Astrocyte (in vitro differentiated cells and primary cell): ENCODE data around the gene LZTR1. TPM values are rescaled to one million over a fixed set of nuclear protein-coding genes. Genes with fewer than 3 reads are reported as not detected.
A peak's percentile ranks its signal among the peaks of the same experiment; 100 is the strongest.

Experiments
- DNase-seq: peaks from one replicate; pipeline ENCODE4 v3.0.0-alpha.2; 2010; ENCODE audit warnings: low read depth
- FAIRE-seq: peaks from 2 replicates; lab custom pipeline; 2011; peaks lifted over from hg19 to GRCh38; lab: Jason Lieb, UNC
- H2AFZ ChIP-seq: 2 replicates; pipeline ENCODE4 v1.6.0; 2012; ENCODE audit warnings: low read depth, low read length, inconsistent platforms
- H3K27ac ChIP-seq: 2 replicates; pipeline ENCODE4 v1.5.1; 2011; ENCODE audit warnings: low read depth, low read length, inconsistent platforms
- H3K27me3 ChIP-seq: 2 replicates; pipeline ENCODE4 v1.6.0; 2011; ENCODE audit warnings: low read length, inconsistent platforms; ENCODE audit not compliant: insufficient read depth
- H3K36me3 ChIP-seq: 2 replicates; pipeline ENCODE4 v1.5.1; 2011; ENCODE audit warnings: low read length, inconsistent platforms; ENCODE audit not compliant: insufficient read depth
- H3K4me1 ChIP-seq: 2 replicates; pipeline ENCODE4 v1.5.1; 2011; ENCODE audit warnings: low read length, inconsistent platforms; ENCODE audit not compliant: insufficient read depth
- H3K4me2 ChIP-seq: 2 replicates; pipeline ENCODE4 v1.6.0; 2012; ENCODE audit warnings: low read length, inconsistent platforms
- H3K4me3 ChIP-seq: 2 replicates; pipeline ENCODE4 v1.5.1; 2011; ENCODE audit warnings: low read depth, mild to moderate bottlenecking, low read length, inconsistent platforms; ENCODE audit not compliant: insufficient read depth
- H3K79me2 ChIP-seq: 2 replicates; pipeline ENCODE4 v1.6.0; 2012; ENCODE audit warnings: mild to moderate bottlenecking, low read length, inconsistent platforms; ENCODE audit not compliant: insufficient read depth
- H3K9ac ChIP-seq: 2 replicates; pipeline ENCODE4 v1.6.0; 2012; ENCODE audit warnings: mild to moderate bottlenecking, low read length, inconsistent platforms
- H3K9me3 ChIP-seq: 2 replicates; pipeline ENCODE4 v1.5.1; 2012; ENCODE audit warnings: low read depth, mild to moderate bottlenecking, low read length, inconsistent platforms; ENCODE audit not compliant: insufficient read depth
- H4K20me1 ChIP-seq: 2 replicates; pipeline ENCODE4 v1.6.0; 2012; ENCODE audit warnings: low read length, inconsistent platforms; ENCODE audit not compliant: insufficient read depth
- H3K27ac Mint-ChIP-seq: one replicate; pipeline ENCODE4 v1.8.0; 2021; ENCODE audit warnings: mild to moderate bottlenecking, mixed read lengths; ENCODE audit not compliant: unreplicated experiment
- H3K27me3 Mint-ChIP-seq: one replicate; pipeline ENCODE4 v1.8.0; 2021; ENCODE audit warnings: low read depth, mixed read lengths; ENCODE audit not compliant: unreplicated experiment
- H3K36me3 Mint-ChIP-seq: one replicate; pipeline ENCODE4 v1.8.0; 2021; ENCODE audit warnings: low read depth, mixed read lengths; ENCODE audit not compliant: unreplicated experiment
- H3K4me1 Mint-ChIP-seq: one replicate; pipeline ENCODE4 v1.8.0; 2021; ENCODE audit warnings: low read depth, mixed read lengths; ENCODE audit not compliant: unreplicated experiment
- H3K4me3 Mint-ChIP-seq: one replicate; pipeline ENCODE4 v1.8.0; 2021; ENCODE audit warnings: mild to moderate bottlenecking, moderate library complexity, mixed read lengths; ENCODE audit not compliant: unreplicated experiment
- H3K9me3 Mint-ChIP-seq: one replicate; pipeline ENCODE4 v1.8.0; 2021; ENCODE audit warnings: mild to moderate bottlenecking, mixed read lengths; ENCODE audit not compliant: unreplicated experiment
- CTCF ChIP-seq: IDR thresholded peaks from 2 replicates; pipeline ENCODE4 v1.5.1; 2011; ENCODE audit warnings: low read depth, mild to moderate bottlenecking, inconsistent platforms, low read length, moderate library complexity; ENCODE audit not compliant: insufficient read depth
- EZH2 ChIP-seq: IDR thresholded peaks from 2 replicates; pipeline ENCODE4 v1.6.1; 2012; ENCODE audit warnings: mild to moderate bottlenecking, low read length, inconsistent platforms; ENCODE audit not compliant: insufficient read depth
- total RNA-seq: library from RNA; stranded (reverse); gene quantifications from 2 replicates; pipeline ENCODE4 v1.2.1, GENCODE V29; 2021

The LZTR1 gene
- total RNA-seq, 1 donor from 2014 or later: 62.0 TPM

- H3K9me3 ChIP-seq: no peaks in the 10 kb centered on the region
- no peaks in the 10 kb centered on the region for H3K36me3 ChIP-seq
- peak overlapping the region; percentile 95 for H3K4me2 ChIP-seq
- peaks cover 2% of the 10 kb centered on the region for H3K36me3 Mint-ChIP-seq
- H3K9ac ChIP-seq: peak overlapping the region; percentile 31
- H3K27me3 ChIP-seq: no peaks in the 10 kb centered on the region
- DNase-seq (no peak), FAIRE-seq (no peak)
- no peak overlapping the region for H2AFZ ChIP-seq
- no peak overlapping the region for H3K4me3 Mint-ChIP-seq
- H3K9me3 Mint-ChIP-seq: no peaks in the 10 kb centered on the region
- peaks cover 30% of the 10 kb centered on the region for H3K4me1 ChIP-seq
- no peaks in the 10 kb centered on the region for H3K79me2 ChIP-seq
- peak overlapping the region; percentile 47 for H3K27ac Mint-ChIP-seq
- peaks cover 11% of the 10 kb centered on the region for H3K27me3 Mint-ChIP-seq
- no peak overlapping the region for H3K4me3 ChIP-seq
- H4K20me1 ChIP-seq: no peaks in the 10 kb centered on the region
- H3K4me1 Mint-ChIP-seq: peaks cover 29% of the 10 kb centered on the region
- H3K27ac ChIP-seq: peak overlapping the region; percentile 26
- no peak for TF ChIP-seq CTCF
- no peak for TF ChIP-seq EZH2
Observed at GRCh38 chr22:21043860-21044535, 61.9 kb downstream of the LZTR1 start.

- Histone ChIP-seq H2AFZ (peak overlapping the region; percentile 85), H3K36me3 (no peaks in the 10 kb centered on the region), H4K20me1 (no peaks in the 10 kb centered on the region), H3K9me3 (no peaks in the 10 kb centered on the region), H3K4me3 (peak overlapping the region; percentile 49), H3K79me2 (no peaks in the 10 kb centered on the region), H3K9ac (peak overlapping the region; percentile 80), H3K4me2 (peak overlapping the region; percentile 95), H3K27me3 (no peaks in the 10 kb centered on the region), H3K27ac (peak overlapping the region; percentile 80), H3K4me1 (peaks cover 29% of the 10 kb centered on the region)
- peak overlapping the region; percentile 96 for H3K4me3 Mint-ChIP-seq
- no peaks in the 10 kb centered on the region for H3K9me3 Mint-ChIP-seq
- peak; percentile 51 for DNase-seq
- H3K27ac Mint-ChIP-seq: peak overlapping the region; percentile 95
- peaks cover 13% of the 10 kb centered on the region for H3K27me3 Mint-ChIP-seq
- H3K36me3 Mint-ChIP-seq: peaks cover 2% of the 10 kb centered on the region
- FAIRE-seq: no peak
- TF ChIP-seq EZH2: no peak
- TF ChIP-seq CTCF: no peak
- H3K4me1 Mint-ChIP-seq: peaks cover 25% of the 10 kb centered on the region
Observed at GRCh38 chr22:21044931-21045584, 63.0 kb downstream of the LZTR1 start.
